Stimulated activated CD4-positive, alpha-beta T cell treated with anti-CD3 and anti-CD28 coated beads, Interleukin-15, amount 100 ng/mL, for 1 hour (primary cell): ENCODE measurements around the gene PLCL1.
"Not testable (repeated sequence)": the region's sequence is repeated elsewhere in the genome, so short reads cannot be mapped to it uniquely, and the experiment has no call there.

Source experiments
- DNase-seq, 2 donors: peaks; one replicate each; pipeline ENCODE4 v3.0.0-alpha.2; 2020; ENCODE audit warnings: low read depth in 1 of 2, low spot score in 1 of 2

PLCL1 gene

DNA sequence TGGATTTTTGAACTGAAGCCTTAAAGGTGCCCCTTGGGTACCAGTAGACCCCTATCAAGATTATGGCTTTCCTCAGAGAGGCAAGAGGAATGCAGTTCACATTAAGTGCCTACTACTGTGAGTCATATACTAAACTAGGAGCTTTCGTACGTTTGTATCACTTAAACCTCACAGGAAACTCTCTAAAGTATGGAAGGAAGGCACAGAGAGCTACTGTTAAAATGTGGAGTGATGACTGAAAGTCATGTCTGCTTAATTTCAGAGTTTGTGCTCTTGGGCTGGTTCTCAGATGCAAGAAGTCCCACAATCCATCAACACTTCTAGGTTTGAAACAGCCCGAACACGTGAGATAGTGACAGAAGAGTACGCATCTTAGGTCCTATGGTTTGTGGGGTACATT is 4.7 kb downstream of the PLCL1 start:
- DNase-seq = no peak

- DNase-seq = no peak
Measured at GRCh38 chr2:197810016-197810415, 5.6 kb downstream of the PLCL1 start.

DNA sequence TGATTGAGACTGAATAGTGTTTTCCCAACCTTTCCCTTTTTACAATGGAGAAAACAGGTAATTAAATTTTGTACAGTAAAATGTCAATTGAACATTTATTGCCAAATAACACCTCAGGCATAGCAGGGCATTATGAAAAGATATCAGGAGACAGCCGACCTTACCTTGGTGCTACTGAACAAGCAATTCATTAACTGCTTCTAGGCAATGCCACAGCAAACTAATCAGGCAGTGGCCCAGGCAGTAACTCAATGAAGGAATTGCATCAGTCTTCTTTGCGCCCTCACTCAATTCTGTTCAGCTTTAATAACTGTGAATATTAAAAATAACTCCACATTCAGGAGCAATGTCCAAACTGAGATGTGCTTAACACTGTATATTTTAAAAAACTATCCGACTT is 6.1 kb downstream of the PLCL1 start:
- DNase-seq = no peak

- no peak for DNase-seq
Measured at GRCh38 chr2:197813093-197813787, 8.8 kb downstream of the PLCL1 start.

DNA sequence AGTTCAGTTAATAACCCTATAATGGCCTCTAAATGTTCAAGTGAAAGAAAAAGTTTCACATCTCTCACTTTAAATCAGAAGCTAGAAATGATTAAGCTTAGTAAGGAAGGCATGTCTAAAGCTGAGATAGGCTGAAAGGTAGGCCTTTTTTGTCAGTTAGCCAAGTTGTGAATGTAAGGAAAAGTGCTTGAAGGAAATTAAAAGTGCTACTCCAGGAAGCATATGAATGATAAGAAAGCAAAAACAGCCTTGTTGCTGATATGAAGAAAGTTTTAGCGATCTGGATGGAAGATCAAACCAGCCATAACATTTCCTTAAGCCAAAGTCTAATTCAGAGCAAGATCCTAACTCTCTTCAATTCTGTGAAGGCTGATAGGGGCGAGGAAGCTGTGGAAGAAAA is 10.1 kb downstream of the PLCL1 start:
- no peak for DNase-seq

- DNase-seq = no peak
Measured at GRCh38 chr2:197821550-197822289, 17.3 kb downstream of the PLCL1 start.

DNA sequence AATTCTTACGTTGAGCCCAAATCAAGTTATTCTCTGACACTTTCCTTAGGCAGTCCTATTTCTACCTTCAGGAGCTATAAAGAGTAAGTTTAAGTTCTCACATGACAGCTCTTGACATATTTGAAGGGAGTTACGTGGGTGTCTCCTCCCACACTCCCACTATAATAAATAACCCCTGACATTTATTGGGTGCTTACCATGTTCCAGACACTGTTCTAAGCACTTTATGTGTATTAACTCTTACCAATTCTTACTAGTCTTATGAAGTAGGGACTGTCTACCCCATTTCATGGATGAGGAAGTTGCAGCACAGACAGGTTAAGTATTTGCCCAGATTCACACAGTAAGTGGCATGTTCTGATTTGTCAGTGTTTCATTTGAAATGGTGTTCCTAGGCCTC is 17.9 kb downstream of the PLCL1 start:
- DNase-seq = no peak

DNA sequence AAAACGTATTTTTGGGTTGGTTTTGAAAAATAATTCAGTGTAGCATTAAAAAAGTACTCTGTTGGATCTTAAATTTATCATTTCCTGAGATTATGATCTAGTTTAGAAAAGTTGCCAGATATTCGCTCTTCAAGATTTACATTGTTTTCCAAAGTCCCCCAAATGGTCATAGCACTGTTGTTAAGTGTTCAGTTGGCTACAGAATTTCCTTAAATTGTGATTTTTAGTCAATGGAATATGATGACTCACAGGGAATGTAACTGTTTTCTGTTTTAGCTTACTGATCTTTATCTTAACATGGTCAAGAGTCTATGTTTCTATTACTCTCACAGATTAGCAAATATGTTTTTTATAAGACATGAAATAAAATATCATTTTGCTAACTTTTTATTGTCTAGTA is 23.2 kb downstream of the PLCL1 start:
- DNase-seq = no peak

GRCh38 chr2:197828464-197829135 is 24.2 kb downstream of the PLCL1 start:
- no peak for DNase-seq

- DNase-seq = not testable (repeated sequence)
Measured at GRCh38 chr2:197834771-197835170, 30.4 kb downstream of the PLCL1 start.

DNA sequence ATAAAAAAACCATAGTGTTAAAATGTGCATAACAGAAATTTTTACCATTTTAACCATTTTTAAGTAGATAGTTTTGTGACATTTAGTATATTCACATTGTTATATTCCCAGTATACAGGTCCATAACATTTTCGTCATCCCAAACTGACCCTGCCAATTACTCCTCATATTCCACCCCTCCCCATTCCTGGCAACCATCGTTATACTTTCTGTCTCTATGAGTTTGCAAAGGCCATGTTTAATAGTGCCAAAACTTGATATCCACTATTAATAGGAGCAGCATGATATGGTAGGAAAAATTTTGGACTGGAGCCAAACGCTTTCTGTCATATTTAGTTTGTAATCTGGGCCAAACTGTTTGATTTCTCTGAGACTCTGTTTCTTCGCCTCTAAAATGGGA is 30.9 kb downstream of the PLCL1 start:
- DNase-seq = no peak

GRCh38 chr2:197838036-197838435 is 33.6 kb downstream of the PLCL1 start:
- no peak for DNase-seq

GRCh38 chr2:197838579-197838978 is 34.2 kb downstream of the PLCL1 start:
- DNase-seq = no peak

- no peak for DNase-seq
Measured at GRCh38 chr2:197839327-197839726, 34.9 kb downstream of the PLCL1 start.

DNA sequence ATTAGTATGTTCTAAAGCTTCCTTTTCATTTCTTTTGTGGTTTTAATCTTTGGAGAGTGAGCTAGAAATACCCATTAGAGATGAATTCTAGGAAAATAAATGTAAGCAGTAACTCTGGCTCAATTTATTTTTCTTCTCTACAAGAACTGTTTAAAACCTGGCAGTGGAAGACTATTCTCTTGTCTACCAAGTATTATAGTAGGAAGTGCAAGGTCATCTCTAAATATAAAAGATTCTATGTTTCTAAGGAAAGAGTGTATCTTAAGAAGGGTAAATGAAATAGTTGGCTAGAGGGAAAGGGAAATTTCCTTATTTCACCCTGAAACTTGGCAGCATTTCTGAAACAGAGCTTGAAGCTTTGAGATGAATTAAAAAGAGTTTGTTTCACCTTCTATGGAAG is 35.5 kb downstream of the PLCL1 start:
- DNase-seq = no peak

DNA sequence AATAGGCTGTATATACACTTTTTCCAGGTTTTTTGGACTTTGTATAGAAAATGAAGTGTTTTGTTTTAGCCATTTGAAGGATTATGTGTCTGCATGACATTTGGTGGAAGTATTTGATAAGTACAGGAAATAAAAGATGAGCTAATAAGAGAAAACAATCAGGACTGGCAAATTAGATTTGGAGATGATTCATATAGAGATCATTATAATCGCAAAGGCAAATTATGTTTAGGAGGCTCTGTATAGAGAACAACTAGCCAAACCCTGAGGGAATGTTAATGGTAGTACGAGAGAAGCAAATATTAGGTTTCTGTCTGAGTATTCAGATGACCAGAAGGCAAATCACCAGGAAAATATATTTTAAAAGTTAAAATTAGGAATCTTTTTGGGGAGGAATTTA is 41.7 kb downstream of the PLCL1 start:
- no peak for DNase-seq

GRCh38 chr2:197846777-197847176 is 42.4 kb downstream of the PLCL1 start:
- no peak for DNase-seq

DNA sequence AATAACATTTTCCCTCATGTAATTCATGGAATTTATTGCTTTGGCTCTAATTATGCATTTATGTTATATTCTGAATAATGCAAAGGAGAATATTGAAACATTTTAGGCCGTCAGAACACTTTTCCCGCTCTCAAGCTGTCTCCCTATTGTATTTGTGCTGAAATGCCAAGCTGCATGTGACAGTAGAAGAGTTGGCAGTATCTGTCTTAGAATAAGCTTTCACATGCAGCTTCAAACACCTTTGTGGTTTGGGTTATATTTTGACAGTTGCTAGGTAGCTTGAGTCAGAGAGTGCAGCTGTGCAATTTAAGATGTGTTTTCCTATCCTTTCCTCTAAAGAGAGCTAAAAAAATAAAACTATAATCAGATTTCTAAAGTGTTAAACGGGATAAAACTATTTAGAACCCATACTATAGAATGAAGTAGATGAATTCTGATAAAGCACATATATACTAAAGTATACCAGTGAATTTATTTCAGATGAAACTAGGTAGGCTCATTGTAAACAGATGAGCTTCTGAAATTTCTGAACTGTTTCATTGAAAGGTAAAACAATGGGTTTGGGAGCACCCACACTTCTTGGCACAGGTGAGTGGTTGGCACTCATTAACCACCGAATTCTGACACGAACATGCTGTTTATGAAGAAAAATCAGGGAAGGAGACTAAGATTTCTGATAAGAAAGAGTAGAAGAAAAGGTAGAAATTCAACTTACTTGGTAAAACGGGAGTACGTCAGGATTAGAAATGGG is 43.4 kb downstream of the PLCL1 start:
- DNase-seq = no peak

DNA sequence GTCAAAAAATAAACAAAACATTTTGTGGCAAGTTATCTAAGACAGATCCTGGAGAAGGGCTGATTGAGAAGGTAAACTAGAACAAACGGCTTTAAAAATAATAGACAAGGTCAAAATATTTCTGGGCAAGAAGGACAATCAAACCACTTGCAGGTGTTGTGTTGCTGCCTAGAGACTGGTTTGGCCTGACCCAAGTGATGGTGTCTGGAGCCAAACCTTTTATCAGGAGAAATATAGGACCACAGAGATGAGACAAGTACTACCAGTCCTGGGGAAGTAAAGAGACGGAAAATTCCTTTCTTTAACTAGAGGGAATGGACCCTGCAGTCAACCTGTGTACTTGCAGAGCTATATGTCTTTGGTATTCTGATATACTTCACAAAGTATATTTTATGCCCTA is 44.2 kb downstream of the PLCL1 start:
- no peak for DNase-seq

DNA sequence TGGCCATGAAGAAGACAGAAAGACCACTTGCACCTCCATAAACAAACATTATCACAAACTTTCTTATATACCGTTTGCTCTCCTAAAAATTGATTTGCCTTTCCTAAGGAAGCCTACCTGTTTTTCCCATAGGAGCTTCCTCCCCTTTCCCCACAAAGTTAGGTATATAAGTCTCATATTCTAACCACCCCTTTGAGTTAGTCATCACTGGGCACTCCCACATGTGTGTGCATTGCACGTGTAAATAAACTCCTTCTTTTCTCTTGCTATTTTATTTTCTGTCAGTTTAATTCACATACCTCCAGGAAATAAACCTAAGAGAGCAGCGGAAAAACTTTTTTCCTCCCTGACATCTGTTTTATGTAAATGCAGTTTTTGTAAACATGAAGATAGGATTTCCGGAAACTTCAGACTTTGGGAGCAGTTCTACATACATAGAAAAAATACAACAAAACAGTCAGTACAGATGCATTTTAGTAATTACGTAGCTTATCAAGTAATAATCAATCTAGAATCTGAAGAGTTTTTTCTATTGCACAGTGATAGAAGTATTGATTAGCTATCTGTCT is 46.6 kb downstream of the PLCL1 start:
- DNase-seq = no peak

- no peak for DNase-seq
Measured at GRCh38 chr2:197851451-197851850, 47.1 kb downstream of the PLCL1 start.
